ENCODE measurements around the gene NDFIP1. TPM values are rescaled to one million over a fixed set of nuclear protein-coding genes. Genes with fewer than 3 reads are reported as not detected.

NDFIP1 gene
- total RNA-seq, 1 donor from 2014 or later, result 70.5 TPM

GRCh38 chr5:142095035-142095434 lies 13.5 kb upstream of the NDFIP1 start:
- H3K4me3 ChIP-seq, result no peak overlapping the region
- DNase-seq (no peak), ATAC-seq (no peak)
- H3K36me3 ChIP-seq, result no peaks in the 10 kb centered on the region
- intact Hi-C loops (cut with DNase I), result no loop called here
- no peak overlapping the region for H3K27ac ChIP-seq
- H3K4me1 ChIP-seq, result peaks cover 6% of the 10 kb centered on the region
- no peaks in the 10 kb centered on the region for H3K9me3 ChIP-seq
- no peaks in the 10 kb centered on the region for H3K27me3 ChIP-seq (ENCODE audit: low read depth)
- TF ChIP-seq CTCF (IDR thresholded peaks at IDR 0.05), result no peak

GRCh38 chr5:142095651-142096330 lies 12.8 kb upstream of the NDFIP1 start:
- ATAC-seq (peak; percentile 84 to 90), DNase-seq (no peak)
- Histone ChIP-seq H3K4me3 (no peak overlapping the region), H3K27ac (no peak overlapping the region), H3K27me3 (ENCODE audit: low read depth) (no peaks in the 10 kb centered on the region), H3K4me1 (peaks cover 6% of the 10 kb centered on the region), H3K9me3 (no peaks in the 10 kb centered on the region), H3K36me3 (no peaks in the 10 kb centered on the region)
- TF ChIP-seq CTCF (IDR thresholded peaks at IDR 0.05), result no peak
- intact Hi-C loops (cut with DNase I), result no loop called here

- no peak for DNase-seq
- intact Hi-C loops (cut with DNase I), result no loop called here
- Histone ChIP-seq H3K4me1 (peaks cover 6% of the 10 kb centered on the region), H3K36me3 (no peaks in the 10 kb centered on the region), H3K27ac (no peak overlapping the region), H3K27me3 (ENCODE audit: low read depth) (no peaks in the 10 kb centered on the region), H3K4me3 (no peak overlapping the region), H3K9me3 (no peaks in the 10 kb centered on the region)
- TF ChIP-seq CTCF (IDR thresholded peaks at IDR 0.05), result no peak
- ATAC-seq, result no peak
These were observed 12.2 kb upstream of the NDFIP1 start for GRCh38 chr5:142096382-142096781.

GRCh38 chr5:142097681-142098080 lies 10.9 kb upstream of the NDFIP1 start:
- Histone ChIP-seq H3K4me1 (peaks cover 6% of the 10 kb centered on the region), H3K9me3 (no peaks in the 10 kb centered on the region), H3K36me3 (no peaks in the 10 kb centered on the region), H3K27me3 (ENCODE audit: low read depth) (no peaks in the 10 kb centered on the region), H3K4me3 (no peak overlapping the region), H3K27ac (no peak overlapping the region)
- no peak for TF ChIP-seq CTCF (IDR thresholded peaks at IDR 0.05)
- intact Hi-C loops (cut with DNase I), result no loop called here
- DNase-seq (no peak), ATAC-seq (peak in 1 of 2 donors; percentile 20)

GRCh38 chr5:142098275-142098674 lies 10.3 kb upstream of the NDFIP1 start:
- Histone ChIP-seq H3K36me3 (no peaks in the 10 kb centered on the region), H3K9me3 (no peaks in the 10 kb centered on the region), H3K27ac (no peak overlapping the region), H3K27me3 (ENCODE audit: low read depth) (no peaks in the 10 kb centered on the region), H3K4me1 (peaks cover 6% of the 10 kb centered on the region), H3K4me3 (no peak overlapping the region)
- intact Hi-C loops (cut with DNase I), result no loop called here
- no peak for TF ChIP-seq CTCF (IDR thresholded peaks at IDR 0.05)
- ATAC-seq (no peak), DNase-seq (no peak)
